CD4-positive, alpha-beta T cell treated with Interleukin-21 for 1 hour (primary cell): Measurements from ENCODE around the gene LOXL1.

ENCODE experiments used
- DNase-seq: peaks from one replicate; pipeline ENCODE4 v3.0.0-alpha.2; 2020

Gene LOXL1

GRCh38 chr15:73899197-73900094 lies 26.8 kb upstream of the LOXL1 start:
- no peak for DNase-seq

- no peak for DNase-seq
These were observed 26.1 kb upstream of the LOXL1 start for GRCh38 chr15:73900095-73900712.

DNA sequence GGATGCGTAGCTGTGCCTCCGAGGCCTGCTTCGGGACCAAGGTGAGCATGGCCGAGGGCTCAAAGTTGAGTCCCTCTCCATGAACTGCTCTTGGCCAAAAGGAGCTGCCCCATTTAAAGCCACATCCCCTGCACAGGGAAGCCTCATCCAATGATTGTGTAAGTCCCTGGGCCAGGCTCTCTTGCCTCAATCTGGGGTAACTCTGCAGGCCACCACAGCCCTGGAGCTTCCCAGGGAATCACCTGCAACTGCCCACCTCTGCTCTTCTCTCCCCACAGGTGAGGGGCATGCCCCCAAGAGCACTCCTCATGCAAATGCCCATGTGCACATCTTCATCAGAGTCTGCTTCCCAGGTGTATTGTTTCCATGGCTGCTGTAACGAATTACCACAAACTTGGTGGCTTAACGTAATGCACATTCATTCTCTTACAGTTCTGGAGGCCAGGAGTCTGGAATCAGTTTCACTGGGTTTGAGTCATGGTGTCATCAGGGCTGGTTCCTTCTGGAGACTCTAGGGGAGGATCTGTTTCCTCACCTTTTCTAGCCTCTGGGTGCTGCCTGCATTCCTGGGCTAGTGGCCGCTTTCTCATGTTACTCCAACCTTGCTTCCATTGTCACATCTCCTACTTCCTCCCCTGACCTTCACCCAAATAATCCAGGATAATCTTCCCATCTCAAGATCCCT lies 25.0 kb upstream of the LOXL1 start:
- no peak for DNase-seq

DNA sequence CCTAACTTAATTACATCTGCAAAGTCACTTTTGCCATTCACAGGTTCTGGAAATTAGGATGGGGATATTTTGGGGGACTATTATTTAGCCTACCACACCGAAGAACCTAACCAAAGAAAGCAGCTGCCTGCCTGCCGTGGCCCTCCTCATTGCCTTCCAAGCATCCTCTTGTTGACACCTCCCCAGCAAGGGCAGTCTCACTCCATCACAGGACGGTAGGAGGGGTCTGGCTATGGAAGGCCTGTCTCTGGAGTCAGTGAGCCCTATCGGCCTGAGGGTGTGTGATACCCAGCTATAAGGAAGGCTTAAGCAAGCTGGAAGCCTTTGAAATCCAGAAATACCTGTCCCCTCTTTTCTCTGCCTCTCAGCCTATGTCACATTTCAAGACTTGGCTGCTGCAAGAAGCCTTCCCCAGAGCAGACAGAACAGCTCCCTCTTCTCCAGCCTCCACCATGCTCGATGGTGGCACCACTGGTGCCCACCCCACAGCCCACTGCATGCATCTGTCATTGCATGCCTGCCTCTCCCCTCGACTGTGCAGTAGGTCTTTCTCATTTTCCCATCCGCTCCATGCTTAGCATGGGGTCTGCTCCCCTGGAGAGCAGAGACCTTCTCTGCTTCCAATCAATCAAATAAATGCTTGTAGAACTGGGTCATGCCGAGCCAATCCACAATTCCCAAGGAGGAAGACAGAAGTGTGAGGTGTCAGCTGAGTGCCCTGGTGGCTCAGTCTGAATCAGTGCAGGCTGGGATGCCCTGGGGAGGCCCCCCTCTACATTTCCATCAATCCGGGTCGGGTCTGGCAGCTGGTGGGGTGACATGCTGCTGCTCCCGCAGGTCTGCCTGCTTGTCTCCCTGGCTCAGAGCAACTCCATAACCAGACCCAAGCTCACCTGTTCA lies 23.9 kb upstream of the LOXL1 start:
- no peak for DNase-seq

- DNase-seq = no peak
These were observed 22.0 kb upstream of the LOXL1 start for GRCh38 chr15:73904026-73904815.

DNA sequence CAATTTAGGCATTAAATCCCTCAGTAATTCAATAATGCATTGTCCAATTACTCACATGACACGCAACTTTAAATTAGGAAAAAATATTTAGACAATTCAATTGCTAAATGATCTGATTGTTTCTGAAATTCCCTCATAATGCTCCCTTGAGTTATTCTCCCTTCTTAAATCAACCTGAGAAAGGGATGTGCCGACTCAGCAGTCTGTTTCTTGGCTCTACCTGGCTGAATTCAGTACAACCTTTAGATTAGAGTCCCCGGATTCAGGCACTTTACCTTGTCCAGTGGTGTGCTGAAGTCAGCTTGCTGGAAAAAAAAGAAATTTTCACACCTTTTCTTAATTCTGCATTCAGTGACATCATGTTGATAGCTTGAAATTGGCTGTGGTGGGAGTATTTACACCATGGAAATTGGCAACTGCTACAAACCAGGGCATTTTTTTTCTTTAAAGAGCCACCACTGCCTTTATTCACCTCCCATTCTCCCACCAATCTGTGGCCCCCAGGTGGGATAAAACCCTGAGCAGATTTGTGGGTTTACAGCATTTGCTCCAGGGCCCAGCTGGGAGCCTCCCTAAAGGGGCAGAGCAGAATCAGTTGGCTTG lies 20.9 kb upstream of the LOXL1 start:
- no peak for DNase-seq

DNA sequence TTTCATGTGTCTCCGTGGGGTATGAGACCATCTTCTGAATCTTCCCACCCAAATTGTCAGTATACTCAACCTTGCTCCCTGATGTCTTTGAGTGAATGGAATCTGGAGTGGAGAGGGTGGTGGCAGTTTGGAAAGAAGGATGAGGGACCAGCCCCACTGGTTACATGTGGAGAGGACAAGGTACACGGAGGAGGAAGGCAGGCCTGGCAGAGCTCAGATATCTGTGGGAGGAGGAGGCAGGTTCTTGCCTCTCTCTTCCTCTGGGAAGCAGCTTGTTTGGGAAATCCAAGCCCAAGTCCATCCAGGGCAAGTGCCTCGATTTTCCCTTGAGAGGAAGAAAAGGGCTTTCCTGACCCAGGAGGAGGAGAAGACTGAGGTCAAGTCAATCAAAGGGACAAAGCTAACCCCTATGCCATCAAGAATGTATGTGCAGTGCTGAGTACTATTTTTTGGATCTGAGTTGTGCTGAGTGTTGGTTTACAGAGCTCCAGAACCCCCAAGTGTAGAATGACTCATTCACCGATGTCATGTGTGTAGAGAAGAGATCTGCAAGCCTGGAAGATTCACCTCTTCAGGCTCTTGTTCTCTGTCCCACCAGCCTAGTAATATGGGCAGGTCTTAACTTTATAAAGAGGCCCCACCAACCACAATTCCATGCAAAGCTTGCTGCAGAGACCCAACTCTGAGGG lies 19.8 kb upstream of the LOXL1 start:
- DNase-seq = no peak

DNA sequence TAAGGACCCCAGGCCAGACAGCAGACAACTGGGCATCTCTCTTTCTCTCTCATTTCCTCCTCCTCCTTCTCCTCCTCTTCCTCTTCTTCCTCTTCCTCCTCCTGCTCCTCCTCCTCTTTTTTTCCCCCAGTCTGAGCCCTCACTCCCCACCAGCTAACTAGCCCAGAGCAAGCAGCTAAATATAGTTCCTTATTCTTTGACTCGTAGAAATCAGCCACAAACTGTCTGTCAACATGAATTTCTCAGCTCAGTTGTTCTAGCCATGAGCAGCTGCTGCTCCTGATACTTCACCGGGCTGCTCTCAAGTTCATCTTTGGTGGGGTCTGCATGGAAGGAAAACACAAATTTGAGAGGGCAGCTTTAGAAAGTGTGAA lies 19.2 kb upstream of the LOXL1 start:
- no peak for DNase-seq

DNA sequence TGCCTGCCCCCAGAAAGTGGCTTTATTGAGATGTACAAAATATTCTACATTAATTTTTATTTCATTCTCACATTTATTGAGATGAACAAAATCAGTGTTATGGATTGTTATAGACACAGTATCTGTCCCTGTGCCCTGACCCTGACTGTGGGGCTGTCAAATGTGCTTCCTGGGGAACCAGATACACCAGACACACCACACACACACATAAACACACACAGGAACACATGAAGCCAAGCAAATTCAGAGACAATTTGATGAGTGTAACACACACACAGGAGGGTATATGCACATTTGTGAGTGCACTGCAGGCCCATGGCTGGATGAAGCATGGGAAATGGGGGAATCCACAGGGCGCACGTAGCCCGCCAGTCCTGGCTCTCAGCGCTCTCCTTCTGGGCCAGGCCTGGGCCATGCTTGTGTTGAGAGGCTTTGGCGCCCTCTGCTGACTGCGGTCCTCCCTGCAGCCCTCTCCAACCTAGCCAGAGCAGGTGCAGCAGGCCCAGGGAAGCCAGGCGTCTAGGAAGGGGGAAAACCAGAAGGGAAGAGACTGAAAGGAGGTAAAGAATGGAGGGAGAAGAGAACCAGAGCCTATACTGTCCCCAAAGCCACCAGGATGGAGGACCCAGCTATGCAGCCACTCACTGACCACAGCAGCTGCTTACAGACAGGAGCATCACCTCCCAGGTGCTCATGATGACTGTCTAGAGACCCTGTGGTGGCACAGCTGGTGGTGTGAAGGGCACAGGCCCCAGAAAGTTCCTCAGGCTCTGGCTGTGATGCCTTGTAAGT lies 18.0 kb upstream of the LOXL1 start:
- DNase-seq = peak; percentile 71

DNA sequence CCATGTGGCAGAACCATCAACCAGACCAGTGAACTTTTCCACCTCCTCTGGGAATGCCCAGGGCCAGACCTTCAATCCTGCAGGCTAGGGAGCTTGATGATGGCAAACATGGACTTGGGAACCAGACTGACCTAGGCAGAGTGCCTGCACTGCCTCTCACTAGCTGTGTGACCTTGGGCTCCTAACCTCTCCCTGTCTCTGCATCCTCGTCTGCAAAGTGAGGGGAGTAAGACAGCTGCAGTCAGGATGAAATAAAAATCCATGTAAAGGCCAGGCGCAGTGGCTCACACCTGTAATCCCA lies 17.5 kb upstream of the LOXL1 start:
- DNase-seq = no peak

DNA sequence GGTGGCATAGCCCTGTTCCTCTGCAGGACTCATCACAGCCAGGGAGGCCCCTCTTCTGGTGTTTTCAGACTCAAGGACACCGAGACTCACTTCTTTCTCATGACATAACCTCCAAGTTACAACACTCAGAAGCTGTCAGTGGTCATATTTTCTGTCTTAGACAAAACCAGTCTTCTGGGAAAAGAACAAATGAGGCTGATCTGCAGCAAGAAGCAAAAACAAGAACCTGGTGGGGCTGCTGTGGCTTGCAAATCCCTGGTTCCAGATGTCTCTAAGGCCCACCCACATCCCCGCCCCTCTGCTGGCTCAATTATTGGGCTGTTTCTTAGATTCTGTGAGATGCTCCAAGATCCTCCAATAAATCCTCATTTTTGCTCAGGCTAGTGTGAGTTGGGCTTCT lies 16.6 kb upstream of the LOXL1 start:
- no peak for DNase-seq

- DNase-seq = no peak
These were observed 15.5 kb upstream of the LOXL1 start for GRCh38 chr15:73910522-73911303.

GRCh38 chr15:73912030-73912596 lies 14.1 kb upstream of the LOXL1 start:
- DNase-seq = no peak

- DNase-seq = no peak
These were observed 12.1 kb upstream of the LOXL1 start for GRCh38 chr15:73914145-73914544.

DNA sequence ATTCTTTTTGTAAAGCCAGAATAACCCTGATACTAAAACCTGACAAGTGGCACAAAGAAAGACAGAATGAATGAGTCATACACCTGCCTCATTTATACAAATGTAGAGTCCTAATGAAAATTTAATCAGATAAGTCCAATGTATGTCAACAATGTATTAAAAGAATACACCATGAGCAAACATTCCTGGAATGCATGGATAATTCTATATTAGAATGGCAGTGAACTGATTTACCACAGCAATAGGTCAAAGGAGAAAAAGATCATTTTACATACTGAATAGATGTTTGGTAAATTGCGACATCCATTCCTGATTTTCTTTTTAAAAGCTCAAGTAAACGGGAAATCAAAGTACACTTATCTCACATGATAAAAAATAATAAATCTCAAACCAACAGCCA lies 11.2 kb upstream of the LOXL1 start:
- no peak for DNase-seq

- DNase-seq = no peak
These were observed 7.5 kb upstream of the LOXL1 start for GRCh38 chr15:73918784-73919183.

DNA sequence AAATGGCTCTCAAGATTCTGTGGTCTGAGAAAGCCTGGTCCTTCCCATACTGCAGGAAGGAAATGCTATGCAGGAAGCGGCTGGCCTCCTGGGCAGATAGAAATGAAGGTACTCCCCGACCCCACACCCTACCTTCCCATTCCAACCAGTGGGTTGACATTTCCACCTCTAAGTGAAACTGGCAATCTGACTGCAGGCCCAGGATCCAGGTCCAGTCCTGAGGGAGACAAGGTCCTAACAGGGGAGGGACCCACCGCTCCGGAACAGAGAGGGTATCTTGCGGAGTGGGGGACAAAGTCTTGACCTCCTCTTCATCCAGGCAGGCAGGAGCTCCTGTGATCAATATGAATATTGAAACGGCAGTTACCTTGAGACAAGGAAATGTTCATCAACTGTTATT lies 6.6 kb upstream of the LOXL1 start:
- no peak for DNase-seq

GRCh38 chr15:73921254-73921925 lies 4.9 kb upstream of the LOXL1 start:
- DNase-seq = no peak
